GM12891 (cell line): ENCODE results near the gene RGS7.

ENCODE experiments used
- POLR2A ChIP-seq: IDR thresholded peaks from 2 replicates; pipeline ENCODE4 v1.6.1; 2011; ENCODE audit warnings: low read depth, low read length, control low read depth
- POLR2AphosphoS5 ChIP-seq: IDR thresholded peaks from 2 replicates; pipeline ENCODE4 v1.6.1; 2011; ENCODE audit warnings: low read depth, low read length, control low read depth
- POU2F2 ChIP-seq: IDR thresholded peaks from 2 replicates; pipeline ENCODE4 v1.6.1; 2011; ENCODE audit warnings: low read depth, mild to moderate bottlenecking, control low read depth, low read length, moderate library complexity
- SPI1 ChIP-seq: IDR thresholded peaks from 2 replicates; pipeline ENCODE4 v1.6.1; 2011; ENCODE audit warnings: low read depth, low read length, control low read depth
- TAF1 ChIP-seq: IDR thresholded peaks from 2 replicates; pipeline ENCODE4 v1.6.1; 2011; ENCODE audit warnings: low read depth, low read length, control low read depth

GRCh38 chr1:240739754-240740153 lies 617.3 kb downstream of the RGS7 start:
- TF ChIP-seq POLR2AphosphoS5 (no peak), POLR2A (no peak), SPI1 (no peak), TAF1 (no peak), POU2F2 (no peak)
